CD4-positive, alpha-beta memory T cell (primary cell): ENCODE measurements around the gene ABCF2. TPM values are rescaled to one million over a fixed set of nuclear protein-coding genes. Genes with fewer than 3 reads are reported as not detected.
A peak's percentile ranks its signal among the peaks of the same experiment; 100 is the strongest.

Experiments
- CTCF ChIA-PET: fragments of 350-600 bp; sonication (Branson Sonifier 250); formaldehyde crosslinking; loops from one replicate; lab custom pipeline; 2021; ENCODE audit warnings: inconsistent platforms; ENCODE audit not compliant: partially characterized antibody; lab: Charles Lee
- POLR2A ChIA-PET: fragments of 350-600 bp; sonication (Branson Sonifier 250); formaldehyde crosslinking; loops from one replicate; lab custom pipeline; 2021; ENCODE audit not compliant: partially characterized antibody; lab: Charles Lee
- DNase-seq, 5 donors: peaks; one replicate each; pipeline versions ENCODE4 v3.0.0 to v3.0.0-alpha.2; 2020 to 2022; ENCODE audit warnings: mixed read lengths in 1 of 5
- H3K27ac ChIP-seq: one replicate; pipeline ENCODE4 v1.7.0; 2013; ENCODE audit warnings: low read depth, low read length
- H3K27me3 ChIP-seq: 2 replicates; pipeline ENCODE4 v1.7.0; 2013; ENCODE audit warnings: mild to moderate bottlenecking, low read length, moderate library complexity; ENCODE audit not compliant: insufficient read depth
- H3K36me3 ChIP-seq: 2 replicates; pipeline ENCODE4 v1.7.0; 2013; ENCODE audit warnings: mild to moderate bottlenecking, low read length, moderate library complexity; ENCODE audit not compliant: insufficient read depth
- H3K4me1 ChIP-seq: 2 replicates; pipeline ENCODE4 v1.7.0; 2013; ENCODE audit warnings: mild to moderate bottlenecking, low read length, moderate library complexity; ENCODE audit not compliant: insufficient read depth
- H3K4me3 ChIP-seq, 2 donors: one replicate each; pipeline ENCODE4 v1.7.0; 2013; ENCODE audit warnings: low read length in 2 of 2, mild to moderate bottlenecking in 1 of 2
- H3K9me3 ChIP-seq, 2 donors: one replicate each; pipeline ENCODE4 v1.7.0; 2013; ENCODE audit warnings: low read length in 2 of 2, control low read depth in 1 of 2; ENCODE audit not compliant: control insufficient read depth in 1 of 2
- H3K27ac Mint-ChIP-seq, 7 donors: one replicate each; pipeline ENCODE4 v1.8.0; 2020 to 2021; ENCODE audit warnings: mixed read lengths in 7 of 7, mild to moderate bottlenecking in 6 of 7, inconsistent platforms in 3 of 7, moderate library complexity in 3 of 7
- H3K27me3 Mint-ChIP-seq, 2 donors: one replicate each; pipeline ENCODE4 v1.8.0; 2020 to 2021; ENCODE audit warnings: mixed read lengths in 2 of 2
- H3K36me3 Mint-ChIP-seq, 2 donors: one replicate each; pipeline ENCODE4 v1.8.0; 2020 to 2021; ENCODE audit warnings: mixed read lengths in 2 of 2, inconsistent platforms in 1 of 2, mild to moderate bottlenecking in 1 of 2
- H3K4me1 Mint-ChIP-seq, 4 donors: one replicate each; pipeline ENCODE4 v1.8.0; 2020 to 2021; ENCODE audit warnings: mixed read lengths in 4 of 4, mild to moderate bottlenecking in 1 of 4
- H3K4me3 Mint-ChIP-seq, 8 donors: one replicate each; pipeline ENCODE4 v1.8.0; 2020 to 2021; ENCODE audit warnings: mixed read lengths in 8 of 8, mild to moderate bottlenecking in 7 of 8, moderate library complexity in 6 of 8, inconsistent platforms in 3 of 8
- H3K9me3 Mint-ChIP-seq, 8 donors: one replicate each; pipeline ENCODE4 v1.8.0; 2020 to 2021; ENCODE audit warnings: mixed read lengths in 8 of 8, mild to moderate bottlenecking in 5 of 8, inconsistent platforms in 3 of 8, moderate library complexity in 1 of 8
- intact Hi-C: fragments of 100-400 bp; cut with micrococcal nuclease; formaldehyde crosslinking; loops from one replicate; pipeline ENCODE4 v1.15.1; 2023
- polyA plus RNA-seq, 2 donors: library from polyadenylated mRNA; unstranded; fragments of 300-500 nt; fragmentation: Illumina TruSeq; gene quantifications; one replicate each; pipeline ENCODE4 v1.2.3, GENCODE V29; 2021
- total RNA-seq, 2 experiments: library from RNA; stranded (reverse); gene quantifications; one replicate each; pipeline ENCODE4 v1.2.3, GENCODE V29; 2021

The ABCF2 gene
- total and polyA plus RNA-seq, 4 experiments from 2014 or later = 31.4 to 37.3 (median 34.4) TPM

DNA sequence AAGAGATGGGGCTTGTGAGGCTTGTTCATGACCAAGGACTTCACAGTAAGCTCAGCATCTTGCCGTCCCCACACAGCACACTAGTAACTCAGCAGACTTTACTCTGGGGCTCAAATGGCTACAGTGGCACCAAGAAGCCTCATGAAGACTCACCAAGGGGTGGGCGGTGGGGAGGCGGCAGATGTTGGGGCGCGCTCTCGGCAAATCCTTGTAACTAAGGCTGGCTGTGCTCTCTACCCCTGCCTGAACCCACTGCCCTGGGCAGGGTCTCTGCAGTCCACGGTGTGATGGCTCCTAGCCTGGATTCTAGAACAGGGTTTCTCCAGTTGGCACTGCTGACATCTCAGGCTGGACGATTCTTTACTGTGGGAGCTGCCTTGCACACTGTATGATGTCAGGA lies 33.9 kb upstream of the ABCF2 start:
- POLR2A ChIA-PET = no interaction called here
- peaks cover 12 to 18% of the 10 kb centered on the region in 2 donors for H3K27me3 Mint-ChIP-seq
- H3K36me3 Mint-ChIP-seq = no peaks in the 10 kb centered on the region
- intact Hi-C loops = no loop called here
- H3K27ac ChIP-seq = no peak overlapping the region
- H3K27me3 ChIP-seq = no peaks in the 10 kb centered on the region
- no peaks in the 10 kb centered on the region for H3K4me1 ChIP-seq
- CTCF ChIA-PET = no interaction called here
- DNase-seq = no peak
- peaks cover 0 to 2% (median 0%) of the 10 kb centered on the region in 8 donors for H3K9me3 Mint-ChIP-seq
- no peaks in the 10 kb centered on the region for H3K4me1 Mint-ChIP-seq
- no peaks in the 10 kb centered on the region for H3K36me3 ChIP-seq
- no peak overlapping the region for H3K4me3 ChIP-seq
- no peaks in the 10 kb centered on the region for H3K9me3 ChIP-seq
- no peak overlapping the region for H3K4me3 Mint-ChIP-seq
- no peak overlapping the region for H3K27ac Mint-ChIP-seq

DNA sequence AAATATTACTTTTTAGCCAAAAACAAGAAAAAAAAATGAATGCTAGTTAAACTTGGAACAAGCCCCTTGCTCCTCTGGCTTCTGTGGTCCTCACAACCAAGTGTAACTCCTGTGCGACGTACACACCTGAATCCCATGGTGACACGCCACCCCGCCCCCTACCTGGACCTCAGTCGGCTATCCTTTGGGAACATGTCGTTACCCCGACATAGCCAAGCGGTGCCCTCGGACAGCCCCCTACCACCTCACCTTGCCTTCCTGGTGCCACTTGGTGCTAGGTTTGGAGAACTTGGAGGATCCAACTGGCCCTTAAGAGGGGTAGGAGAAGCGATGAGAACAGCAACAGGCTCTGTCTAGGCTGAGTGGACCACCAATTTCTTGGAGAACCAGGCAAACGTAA lies 33.5 kb upstream of the ABCF2 start:
- H3K4me1 ChIP-seq = no peaks in the 10 kb centered on the region
- H3K9me3 ChIP-seq = no peaks in the 10 kb centered on the region
- H3K36me3 ChIP-seq = no peaks in the 10 kb centered on the region
- ChIA-PET CTCF (no interaction called here), POLR2A (no interaction called here)
- H3K9me3 Mint-ChIP-seq = peaks cover 0 to 2% (median 0%) of the 10 kb centered on the region in 8 donors
- H3K27ac Mint-ChIP-seq = no peak overlapping the region
- H3K36me3 Mint-ChIP-seq = no peaks in the 10 kb centered on the region
- no peak overlapping the region for H3K4me3 ChIP-seq
- peaks cover 14 to 20% of the 10 kb centered on the region in 2 donors for H3K27me3 Mint-ChIP-seq
- no peak overlapping the region for H3K27ac ChIP-seq
- no peak for DNase-seq
- no peaks in the 10 kb centered on the region for H3K27me3 ChIP-seq
- intact Hi-C loops = no loop called here
- H3K4me1 Mint-ChIP-seq = no peaks in the 10 kb centered on the region
- H3K4me3 Mint-ChIP-seq = no peak overlapping the region

GRCh38 chr7:151257990-151258389 lies 31.0 kb upstream of the ABCF2 start:
- ChIA-PET CTCF (interaction anchor here (1.0 to 1.1 kb wide), 2 partner anchors 9 to 14 kb away, joined by 4 to 5 read pairs; no protein-coding TSS in a partner anchor), POLR2A (no interaction called here)
- H3K4me3 Mint-ChIP-seq = no peak overlapping the region
- intact Hi-C loops = no loop called here
- Histone ChIP-seq H3K4me3 (no peak overlapping the region), H3K27ac (no peak overlapping the region), H3K9me3 (no peaks in the 10 kb centered on the region), H3K27me3 (peaks cover under 1% of the 10 kb centered on the region), H3K36me3 (no peaks in the 10 kb centered on the region), H3K4me1 (no peaks in the 10 kb centered on the region)
- H3K4me1 Mint-ChIP-seq = no peaks in the 10 kb centered on the region
- no peaks in the 10 kb centered on the region for H3K9me3 Mint-ChIP-seq
- peaks cover 20 to 42% of the 10 kb centered on the region in 2 donors for H3K27me3 Mint-ChIP-seq
- DNase-seq = no peak
- H3K36me3 Mint-ChIP-seq = no peaks in the 10 kb centered on the region
- no peak overlapping the region for H3K27ac Mint-ChIP-seq

DNA sequence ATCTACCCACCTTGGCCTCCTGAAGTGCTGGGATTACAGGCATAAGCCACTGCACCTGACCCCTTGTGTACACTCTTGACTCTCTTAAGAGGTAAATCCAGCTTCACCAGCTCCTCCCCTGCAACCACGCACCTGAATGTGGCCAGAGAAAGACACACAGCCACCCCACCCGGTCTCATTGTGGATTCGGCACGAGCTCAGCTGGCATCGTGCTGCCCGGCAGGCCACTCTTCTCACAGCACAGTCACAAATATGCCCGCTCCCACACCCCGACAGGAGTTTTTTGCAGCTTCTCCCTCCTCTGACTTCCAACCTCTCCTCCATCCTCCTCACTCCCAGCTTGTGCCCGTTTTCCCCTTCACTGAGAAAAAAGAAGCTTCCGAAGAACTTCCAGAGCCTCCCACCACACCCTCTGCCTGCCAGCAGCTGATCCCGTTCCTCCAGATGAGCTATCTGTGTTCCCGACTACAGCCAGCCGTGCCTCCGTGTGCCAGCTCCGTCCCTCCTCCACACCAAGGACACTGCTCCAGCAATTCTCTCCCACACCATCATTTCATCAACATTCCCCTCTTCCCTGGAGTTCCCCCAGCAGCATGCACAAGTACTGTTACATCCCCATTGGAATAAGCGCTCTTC lies 29.5 kb upstream of the ABCF2 start:
- H3K27me3 ChIP-seq = peaks cover 11% of the 10 kb centered on the region
- intact Hi-C loops = no loop called here
- peak in 1 of 5 donors; percentile 3 for DNase-seq
- H3K4me1 ChIP-seq = peaks cover 7% of the 10 kb centered on the region
- Mint-ChIP-seq H3K4me3 (no peak overlapping the region), H3K27me3 (peaks cover 27 to 47% of the 10 kb centered on the region in 2 donors), H3K27ac (no peak overlapping the region), H3K36me3 (no peaks in the 10 kb centered on the region), H3K4me1 (peaks cover 3 to 10% (median 7%) of the 10 kb centered on the region in 4 donors), H3K9me3 (no peaks in the 10 kb centered on the region)
- H3K27ac ChIP-seq = no peak overlapping the region
- no peaks in the 10 kb centered on the region for H3K36me3 ChIP-seq
- H3K9me3 ChIP-seq = no peaks in the 10 kb centered on the region
- ChIA-PET POLR2A (no interaction called here), CTCF (interaction anchor here (3.1 kb wide), 1 partner anchor 13 kb away, joined by 11 read pairs; no protein-coding TSS in a partner anchor)
- H3K4me3 ChIP-seq = no peak overlapping the region

DNA sequence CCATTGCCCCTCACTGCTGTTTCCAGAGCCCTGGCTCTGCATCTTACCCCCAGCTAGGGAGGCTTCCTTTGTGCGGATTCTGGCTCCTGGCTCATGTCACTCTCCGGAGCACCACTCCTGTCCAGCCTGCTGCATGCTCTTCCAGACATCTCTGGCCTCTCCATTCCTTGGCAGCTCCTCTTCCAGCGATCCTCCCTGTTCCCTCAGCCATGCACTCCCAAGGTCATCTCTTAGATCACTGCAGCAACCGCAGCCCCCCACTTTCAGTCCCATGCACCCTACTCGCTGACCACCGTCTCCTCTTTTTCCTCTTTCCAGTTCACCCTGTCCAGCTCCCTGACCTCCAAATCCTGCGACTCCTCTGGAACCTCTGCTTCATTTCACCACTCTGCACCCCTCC lies 28.4 kb upstream of the ABCF2 start:
- DNase-seq = no peak
- intact Hi-C loops = no loop called here
- Mint-ChIP-seq H3K27me3 (peaks cover 28 to 56% of the 10 kb centered on the region in 2 donors), H3K9me3 (no peaks in the 10 kb centered on the region), H3K27ac (no peak overlapping the region), H3K4me1 (peaks cover 10 to 20% (median 14%) of the 10 kb centered on the region in 4 donors), H3K4me3 (no peak overlapping the region), H3K36me3 (no peaks in the 10 kb centered on the region)
- H3K9me3 ChIP-seq = no peaks in the 10 kb centered on the region
- H3K36me3 ChIP-seq = no peaks in the 10 kb centered on the region
- ChIA-PET CTCF (interaction anchor here (3.1 kb wide), 1 partner anchor 11 kb away, joined by 11 read pairs; no protein-coding TSS in a partner anchor), POLR2A (no interaction called here)
- H3K4me3 ChIP-seq = no peak overlapping the region
- H3K27me3 ChIP-seq = peaks cover 20% of the 10 kb centered on the region
- H3K4me1 ChIP-seq = peaks cover 7% of the 10 kb centered on the region
- H3K27ac ChIP-seq = no peak overlapping the region

DNA sequence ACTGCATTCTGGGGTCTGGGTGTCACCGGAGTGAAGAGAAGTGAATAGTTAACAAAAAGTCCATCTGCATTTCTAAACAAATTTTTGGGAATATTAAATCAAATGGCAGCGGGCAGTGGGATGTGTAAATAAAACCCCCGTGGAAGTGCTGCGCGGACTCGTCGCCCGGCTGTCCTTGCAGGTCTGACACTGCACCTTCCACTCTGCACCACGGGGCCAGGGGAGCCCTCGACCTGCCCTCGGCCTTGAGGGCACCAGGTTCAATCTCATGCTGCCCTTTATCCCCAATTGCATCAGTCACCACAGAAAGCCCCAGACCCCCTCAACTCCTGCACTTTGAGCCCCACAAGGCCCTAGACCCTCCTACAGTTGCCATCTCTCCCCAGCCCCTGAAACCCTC lies 27.8 kb upstream of the ABCF2 start:
- no peak overlapping the region for H3K27ac ChIP-seq
- DNase-seq = no peak
- Mint-ChIP-seq H3K4me3 (no peak overlapping the region), H3K9me3 (no peaks in the 10 kb centered on the region), H3K4me1 (peaks cover 10 to 23% (median 14%) of the 10 kb centered on the region in 4 donors), H3K27ac (no peak overlapping the region), H3K27me3 (peaks cover 29 to 58% of the 10 kb centered on the region in 2 donors), H3K36me3 (no peaks in the 10 kb centered on the region)
- no peaks in the 10 kb centered on the region for H3K9me3 ChIP-seq
- intact Hi-C loops = no loop called here
- H3K4me1 ChIP-seq = peaks cover 7% of the 10 kb centered on the region
- H3K27me3 ChIP-seq = peaks cover 24% of the 10 kb centered on the region
- ChIA-PET CTCF (interaction anchor here (3.1 kb wide), 1 partner anchor 11 kb away, joined by 11 read pairs; no protein-coding TSS in a partner anchor), POLR2A (no interaction called here)
- H3K36me3 ChIP-seq = no peaks in the 10 kb centered on the region
- H3K4me3 ChIP-seq = no peak overlapping the region

- peaks cover 30 to 60% of the 10 kb centered on the region in 2 donors for H3K27me3 Mint-ChIP-seq
- peaks cover 12% of the 10 kb centered on the region for H3K4me1 ChIP-seq
- DNase-seq = peak in 1 of 5 donors; percentile 31
- no peak overlapping the region for H3K4me3 ChIP-seq
- ChIA-PET CTCF (interaction anchor here (3.1 kb wide), 1 partner anchor 10 kb away, joined by 11 read pairs; no protein-coding TSS in a partner anchor), POLR2A (no interaction called here)
- no peaks in the 10 kb centered on the region for H3K9me3 Mint-ChIP-seq
- H3K36me3 Mint-ChIP-seq = no peaks in the 10 kb centered on the region
- no peak overlapping the region for H3K27ac Mint-ChIP-seq
- H3K27ac ChIP-seq = no peak overlapping the region
- H3K27me3 ChIP-seq = peaks cover 24% of the 10 kb centered on the region
- H3K4me3 Mint-ChIP-seq = no peak overlapping the region
- H3K9me3 ChIP-seq = no peaks in the 10 kb centered on the region
- H3K4me1 Mint-ChIP-seq = peaks cover 11 to 27% (median 16%) of the 10 kb centered on the region in 4 donors
- intact Hi-C loops = no loop called here
- H3K36me3 ChIP-seq = no peaks in the 10 kb centered on the region
Observed at GRCh38 chr7:151254316-151254715, 27.3 kb upstream of the ABCF2 start.
